A549 treated with CORT108297 at 1 μM for 4 hours (cell line): ENCODE measurements around the gene OR5AK2. TPM values are rescaled to one million over a fixed set of nuclear protein-coding genes. Genes with fewer than 3 reads are reported as not detected.

Experiments used
- total RNA-seq: library from RNA; stranded (reverse); fragments of 200-300 nt; extraction: Qiagen RNA extraction; gene quantifications from 5 replicates; pipeline ENCODE4 v1.2.3, GENCODE V29; 2022

The OR5AK2 gene
- total RNA-seq: not detected in 5 replicates

GRCh38 chr11:56988614-56989013 is at the start of gene OR5AK2:
Gene OR5AK2, plus strand, starts transcription at chr11:56988914. Its CDS starts 0 bp downstream, at chr11:56988914.

Other genes with a start within 250 kb of the OR5AK2 start
- not detected in 5 replicates for gene OR9G4, start 240.2 kb upstream of the OR5AK2 start, total RNA-seq
- gene LRRC55, start 193.0 kb downstream of the OR5AK2 start, total RNA-seq: 0.02 TPM in 1 of 5 replicates, not detected in the others
- gene APLNR, start 248.3 kb downstream of the OR5AK2 start, total RNA-seq: 0.05 to 0.07 TPM (median 0.06 TPM) in 5 replicates